KMS-11 (cell line): ENCODE measurements around the gene PGAM2.

Source experiments
- H2AFZ ChIP-seq: fragments of 200-600 bp; sonication (generic); 2 replicates; pipeline ENCODE4 v1.6.1; 2016; ENCODE audit warnings: antibody characterized with exemption, mixed run types, low read depth
- H3K27ac ChIP-seq: fragments of 200-600 bp; sonication (generic); 2 replicates; pipeline ENCODE4 v1.6.1; 2016; ENCODE audit warnings: mild to moderate bottlenecking, mixed run types
- H3K27me3 ChIP-seq: fragments of 200-600 bp; sonication (generic); 2 replicates; pipeline ENCODE4 v1.6.1; 2017; ENCODE audit warnings: mild to moderate bottlenecking, low read depth, mixed run types, moderate library complexity; ENCODE audit not compliant: insufficient read depth
- H3K36me3 ChIP-seq: fragments of 200-600 bp; sonication (generic); 2 replicates; pipeline ENCODE4 v1.6.1; 2017; ENCODE audit warnings: mild to moderate bottlenecking, mixed run types; ENCODE audit not compliant: insufficient read depth
- H3K4me1 ChIP-seq: fragments of 200-600 bp; sonication (generic); 2 replicates; pipeline ENCODE4 v1.6.1; 2016; ENCODE audit warnings: mild to moderate bottlenecking, low read depth, mixed run types; ENCODE audit not compliant: poor library complexity, severe bottlenecking
- H3K4me2 ChIP-seq: fragments of 200-600 bp; sonication (generic); 2 replicates; pipeline ENCODE4 v1.7.0; 2016; ENCODE audit warnings: mild to moderate bottlenecking, mixed run types
- H3K4me3 ChIP-seq: fragments of 200-600 bp; sonication (generic); IDR thresholded peaks from 2 replicates; pipeline ENCODE4 v1.6.1; 2017; ENCODE audit warnings: low read depth, low read length, mixed read lengths; ENCODE audit not compliant: insufficient read depth
- H3K79me2 ChIP-seq: fragments of 200-600 bp; sonication (generic); 2 replicates; pipeline ENCODE4 v1.6.1; 2016; ENCODE audit warnings: low read depth, mixed run types; ENCODE audit not compliant: insufficient read depth
- H3K9ac ChIP-seq: fragments of 200-600 bp; sonication (generic); 2 replicates; pipeline ENCODE4 v1.6.1; 2016; ENCODE audit warnings: mild to moderate bottlenecking, mixed run types
- H4K20me1 ChIP-seq: fragments of 200-600 bp; sonication (generic); 2 replicates; pipeline ENCODE4 v1.6.1; 2016; ENCODE audit warnings: mild to moderate bottlenecking, mixed run types; ENCODE audit not compliant: insufficient read depth
- TF ChIP-seq, protein P1 (sequence below): fragments of 200-600 bp; sonication (generic); conservative IDR thresholded peaks from 2 replicates; pipeline ENCODE4 v1.6.1; 2017; ENCODE audit warnings: low read depth, mild to moderate bottlenecking, antibody characterized with exemption, low read length, moderate library complexity, mixed read lengths

Gene PGAM2

DNA sequence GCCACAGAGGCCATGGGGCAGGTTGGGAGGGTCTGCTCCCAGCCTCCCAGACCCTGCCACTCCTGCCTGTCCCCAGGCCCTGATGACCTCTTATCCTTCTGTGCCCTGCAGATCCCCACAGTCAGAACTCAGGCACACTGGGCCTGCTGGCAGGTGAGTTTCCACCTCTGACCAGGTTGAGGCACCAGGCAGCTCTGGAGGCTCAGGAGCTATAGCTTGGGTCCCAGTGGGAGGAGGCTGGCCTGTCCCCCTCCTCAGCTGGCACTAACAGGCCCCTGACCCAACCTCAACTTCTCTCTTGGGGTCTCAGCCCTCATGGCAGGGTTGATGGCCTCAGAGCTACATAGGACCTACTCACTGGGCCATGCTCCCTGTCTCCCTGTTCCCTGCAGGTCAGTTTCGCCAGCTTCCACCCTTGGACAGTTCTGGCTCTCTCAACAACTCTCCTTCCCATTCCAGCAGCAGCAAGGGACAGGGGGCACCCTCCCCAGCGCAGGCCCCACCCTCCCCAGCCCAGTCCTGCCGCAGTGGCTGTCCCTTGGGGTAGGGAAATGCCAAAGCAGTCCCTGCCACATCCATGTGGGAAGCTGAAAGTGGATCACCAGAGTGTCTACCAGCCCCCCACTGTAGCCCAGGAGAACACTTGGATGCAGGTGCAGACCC, 36.1 kb upstream of the PGAM2 start:
- H3K4me2 ChIP-seq = no peak overlapping the region
- no peak overlapping the region for H3K27ac ChIP-seq
- H3K4me1 ChIP-seq = peaks cover 15% of the 10 kb centered on the region

DNA sequence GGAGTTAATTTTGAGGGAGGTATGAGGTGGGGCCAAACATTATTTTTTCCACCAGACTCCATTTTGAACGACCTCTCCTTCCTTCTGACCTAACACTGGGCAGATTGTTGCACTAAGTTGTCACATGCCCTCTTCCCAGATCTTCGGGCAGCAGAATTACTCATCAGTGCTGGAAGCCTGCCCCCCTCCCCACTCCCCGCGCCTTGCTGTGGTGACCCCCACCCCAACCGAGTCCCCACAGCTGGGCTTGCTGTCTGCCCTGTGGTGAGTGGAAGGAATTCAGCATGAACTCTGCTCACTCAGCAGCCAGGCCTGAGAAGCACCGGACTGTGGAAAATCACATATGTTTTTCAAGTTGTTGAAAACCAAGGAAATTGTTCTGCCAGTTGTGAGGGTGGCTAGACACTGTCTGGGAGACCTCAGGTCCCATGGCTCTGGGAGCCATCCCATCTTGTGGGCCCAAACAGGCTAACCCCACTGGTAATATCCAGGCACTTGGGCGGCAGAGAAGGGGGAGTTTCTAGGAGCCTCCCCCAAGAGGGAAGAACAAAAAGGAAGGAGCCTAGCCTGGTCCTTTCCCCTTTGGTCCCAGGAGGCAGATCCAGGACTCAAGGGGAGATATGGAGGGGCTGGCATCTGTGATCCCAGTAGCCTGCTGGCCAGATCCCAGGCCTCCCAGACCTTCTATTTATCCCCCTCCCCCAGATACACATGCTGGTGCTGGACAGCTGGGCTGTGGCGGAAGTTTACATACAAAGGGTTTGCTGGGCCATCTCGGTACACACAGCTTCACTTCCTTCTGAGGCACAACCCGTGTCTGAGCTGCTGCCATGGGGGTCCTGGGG, 35.3 kb upstream of the PGAM2 start:
- H3K4me3 ChIP-seq = no peak overlapping the region
- H4K20me1 ChIP-seq = no peaks in the 10 kb centered on the region
- H3K27me3 ChIP-seq = peaks cover 5% of the 10 kb centered on the region; the same call in 1 of the 2 replicates
- H3K4me1 ChIP-seq = peaks cover 15% of the 10 kb centered on the region
- TF ChIP-seq, protein P1, sequence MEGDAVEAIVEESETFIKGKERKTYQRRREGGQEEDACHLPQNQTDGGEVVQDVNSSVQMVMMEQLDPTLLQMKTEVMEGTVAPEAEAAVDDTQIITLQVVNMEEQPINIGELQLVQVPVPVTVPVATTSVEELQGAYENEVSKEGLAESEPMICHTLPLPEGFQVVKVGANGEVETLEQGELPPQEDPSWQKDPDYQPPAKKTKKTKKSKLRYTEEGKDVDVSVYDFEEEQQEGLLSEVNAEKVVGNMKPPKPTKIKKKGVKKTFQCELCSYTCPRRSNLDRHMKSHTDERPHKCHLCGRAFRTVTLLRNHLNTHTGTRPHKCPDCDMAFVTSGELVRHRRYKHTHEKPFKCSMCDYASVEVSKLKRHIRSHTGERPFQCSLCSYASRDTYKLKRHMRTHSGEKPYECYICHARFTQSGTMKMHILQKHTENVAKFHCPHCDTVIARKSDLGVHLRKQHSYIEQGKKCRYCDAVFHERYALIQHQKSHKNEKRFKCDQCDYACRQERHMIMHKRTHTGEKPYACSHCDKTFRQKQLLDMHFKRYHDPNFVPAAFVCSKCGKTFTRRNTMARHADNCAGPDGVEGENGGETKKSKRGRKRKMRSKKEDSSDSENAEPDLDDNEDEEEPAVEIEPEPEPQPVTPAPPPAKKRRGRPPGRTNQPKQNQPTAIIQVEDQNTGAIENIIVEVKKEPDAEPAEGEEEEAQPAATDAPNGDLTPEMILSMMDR = no peak
- H3K4me2 ChIP-seq = no peak overlapping the region
- no peak overlapping the region for H2AFZ ChIP-seq
- H3K36me3 ChIP-seq = no peaks in the 10 kb centered on the region
- no peak overlapping the region for H3K27ac ChIP-seq
- no peak overlapping the region for H3K9ac ChIP-seq
- H3K79me2 ChIP-seq = no peaks in the 10 kb centered on the region

More for the DNA sequence above, 36.1 kb upstream of the PGAM2 start:
- no peak overlapping the region for H2AFZ ChIP-seq
- peaks cover 8% of the 10 kb centered on the region; the same call in 1 of the 2 replicates for H3K27me3 ChIP-seq
- TF ChIP-seq, protein P1 = no peak
- H3K4me3 ChIP-seq = no peak overlapping the region
- H4K20me1 ChIP-seq = no peaks in the 10 kb centered on the region
- H3K36me3 ChIP-seq = no peaks in the 10 kb centered on the region
- H3K9ac ChIP-seq = no peak overlapping the region
- H3K79me2 ChIP-seq = no peaks in the 10 kb centered on the region

DNA sequence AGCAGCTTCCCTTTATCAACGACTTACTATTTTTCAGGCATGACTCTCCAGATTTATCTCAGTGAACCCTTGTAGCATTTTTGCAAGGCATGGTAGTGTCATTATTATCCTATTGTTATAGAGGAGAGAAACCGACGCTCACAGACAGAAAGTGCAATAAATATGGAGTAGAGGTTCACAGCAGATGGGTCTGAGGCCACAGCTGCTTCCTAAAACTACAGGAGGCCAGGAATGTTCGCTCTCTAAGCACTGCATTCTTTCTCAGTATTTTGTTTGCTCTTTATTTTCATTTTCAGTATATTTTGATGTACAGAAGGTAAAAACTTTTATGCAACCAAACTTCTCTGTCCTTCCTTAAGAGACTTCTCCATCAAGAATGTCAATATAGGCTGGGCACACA, 34.3 kb upstream of the PGAM2 start:
- H3K27ac ChIP-seq = no peak overlapping the region

More for the DNA sequence above, 34.3 kb upstream of the PGAM2 start:
- no peak overlapping the region for H3K4me2 ChIP-seq
- no peaks in the 10 kb centered on the region for H4K20me1 ChIP-seq
- no peaks in the 10 kb centered on the region for H3K27me3 ChIP-seq
- no peaks in the 10 kb centered on the region for H3K36me3 ChIP-seq
- H3K9ac ChIP-seq = no peak overlapping the region
- no peak overlapping the region for H2AFZ ChIP-seq
- no peaks in the 10 kb centered on the region for H3K79me2 ChIP-seq
- TF ChIP-seq, protein P1 = no peak
- H3K4me3 ChIP-seq = no peak overlapping the region
- peaks cover 16% of the 10 kb centered on the region for H3K4me1 ChIP-seq
